NB4 (cell line): Measurements from ENCODE around the gene PRSS36.
"Not testable (repeated sequence)": the region's sequence is repeated elsewhere in the genome, so short reads cannot be mapped to it uniquely, and the experiment has no call there.

Experiments used
- DNase-seq: peaks from one replicate; pipeline ENCODE4 v3.0.0; 2010; ENCODE audit warnings: low read depth
- H3K4me3 ChIP-seq: one replicate; pipeline ENCODE4 v1.5.1; 2011; ENCODE audit warnings: mild to moderate bottlenecking, low read depth, low read length, moderate library complexity
- CTCF ChIP-seq: IDR thresholded peaks from one replicate; pipeline ENCODE4 v1.5.1; 2012; ENCODE audit warnings: low read depth, low read length
- MAX ChIP-seq: IDR thresholded peaks from 2 replicates; pipeline ENCODE4 v1.6.1; 2011; ENCODE audit warnings: low read depth, low read length
- MYC ChIP-seq: IDR thresholded peaks from 2 replicates; pipeline ENCODE4 v1.6.1; 2011; ENCODE audit warnings: low read depth, low read length
- POLR2A ChIP-seq: IDR thresholded peaks from 2 replicates; pipeline ENCODE4 v1.6.1; 2011; ENCODE audit warnings: mild to moderate bottlenecking; ENCODE audit not compliant: insufficient read length; ENCODE audit errors: extremely low read depth

The PRSS36 gene

GRCh38 chr16:31179747-31180459 is 30.0 kb upstream of the PRSS36 start, which contains the start of gene FUS:
FUS (plus strand) TSS chr16:31180139; CDS start chr16:31180215, 76 bp downstream.
- peak; percentile 90 for DNase-seq

GRCh38 chr16:31179219-31179746 is 29.4 kb upstream of the PRSS36 start:
- TF ChIP-seq MAX, result peak; percentile 17; the same call in 1 of the 2 replicates
- TF ChIP-seq POLR2A, result no peak
- peak overlapping the region; percentile 90 for H3K4me3 ChIP-seq
- DNase-seq, result no peak

More at GRCh38 chr16:31179747-31180459, 30.0 kb upstream of the PRSS36 start, which contains the start of gene FUS:
- H3K4me3 ChIP-seq, result peak within 1 kb of the TSS; percentile 90
- TF ChIP-seq MYC (peak; percentile 96), POLR2A (peak; percentile 100), CTCF (no peak), MAX (peak; percentile 86)

- peak; percentile 53 for DNase-seq
These were observed 27.3 kb upstream of the PRSS36 start for GRCh38 chr16:31177136-31177535.

GRCh38 chr16:31170048-31170447 is 20.2 kb upstream of the PRSS36 start:
- DNase-seq, H3K4me3 ChIP-seq: not testable (repeated sequence)

More at GRCh38 chr16:31177136-31177535, 27.3 kb upstream of the PRSS36 start:
- TF ChIP-seq MYC (no peak), CTCF (no peak), POLR2A (no peak), MAX (no peak)
- no peak overlapping the region for H3K4me3 ChIP-seq

- no peak overlapping the region for H3K4me3 ChIP-seq
- TF ChIP-seq MYC, result no peak
- TF ChIP-seq MAX, result no peak
- no peak for TF ChIP-seq POLR2A
- TF ChIP-seq CTCF, result no peak
- DNase-seq, result no peak
These were observed 19.0 kb upstream of the PRSS36 start for GRCh38 chr16:31168848-31169247.

GRCh38 chr16:31167315-31167714 is 17.4 kb upstream of the PRSS36 start:
- peak; percentile 54 for DNase-seq
- no peak overlapping the region for H3K4me3 ChIP-seq
- no peak for TF ChIP-seq POLR2A
- no peak for TF ChIP-seq MYC
- TF ChIP-seq MAX, result no peak
- TF ChIP-seq CTCF, result no peak
